Hepatocyte (in vitro differentiated cells): ENCODE measurements around the gene MGARP. TPM values are rescaled to one million over a fixed set of nuclear protein-coding genes. Genes with fewer than 3 reads are reported as not detected.
A peak's percentile ranks its signal among the peaks of the same experiment; 100 is the strongest.

ENCODE experiments used
- DNase-seq: peaks from one replicate; pipeline ENCODE4 v3.0.0-alpha.2; 2016; ENCODE audit warnings: low spot score
- H2AFZ ChIP-seq: fragments of 200-600 bp; sonication (generic); 2 replicates; pipeline ENCODE4 v1.6.0; 2016; ENCODE audit warnings: antibody characterized with exemption, mild to moderate bottlenecking
- H3K27ac ChIP-seq: fragments of 200-600 bp; sonication (generic); 2 replicates; pipeline ENCODE4 v1.5.1; 2016; ENCODE audit warnings: mild to moderate bottlenecking
- H3K27me3 ChIP-seq: fragments of 200-600 bp; sonication (generic); 2 replicates; pipeline ENCODE4 v1.6.1; 2016
- H3K36me3 ChIP-seq: fragments of 200-600 bp; sonication (generic); replicated peaks from 2 replicates; pipeline ENCODE4 v1.5.1; 2016; ENCODE audit warnings: low read depth; ENCODE audit not compliant: insufficient read depth
- H3K4me1 ChIP-seq: fragments of 200-600 bp; sonication (generic); 2 replicates; pipeline ENCODE4 v1.5.1; 2016; ENCODE audit warnings: mild to moderate bottlenecking, moderate library complexity; ENCODE audit not compliant: insufficient read depth
- H3K4me2 ChIP-seq: fragments of 200-600 bp; sonication (generic); 2 replicates; pipeline ENCODE4 v1.6.0; 2016
- H3K4me3 ChIP-seq: fragments of 200-600 bp; sonication (generic); 2 replicates; pipeline ENCODE4 v1.5.1; 2016; ENCODE audit warnings: mild to moderate bottlenecking
- H3K79me2 ChIP-seq: fragments of 200-600 bp; sonication (generic); 2 replicates; pipeline ENCODE4 v1.6.0; 2017; ENCODE audit warnings: mild to moderate bottlenecking
- H3K9me2 ChIP-seq: fragments of 200-600 bp; sonication (generic); replicated peaks from 2 replicates; pipeline ENCODE4 v1.6.0; 2017; ENCODE audit warnings: mild to moderate bottlenecking; ENCODE audit not compliant: insufficient read depth
- H3K9me3 ChIP-seq: fragments of 200-600 bp; sonication (generic); 2 replicates; pipeline ENCODE4 v1.5.1; 2016; ENCODE audit warnings: low read depth, mild to moderate bottlenecking
- H4K20me1 ChIP-seq: fragments of 200-600 bp; sonication (generic); 2 replicates; pipeline ENCODE4 v1.6.0; 2016; ENCODE audit warnings: mild to moderate bottlenecking; ENCODE audit not compliant: insufficient read depth, poor library complexity, severe bottlenecking
- CTCF ChIP-seq: fragments of 200-600 bp; sonication (generic); IDR thresholded peaks from 2 replicates; pipeline ENCODE4 v1.5.1; 2016; ENCODE audit warnings: antibody characterized with exemption, mild to moderate bottlenecking; ENCODE audit not compliant: poor library complexity
- EZH2 ChIP-seq: fragments of 200-600 bp; sonication (generic); IDR thresholded peaks from 2 replicates; pipeline ENCODE4 v1.6.1; 2016; ENCODE audit warnings: antibody characterized with exemption, mild to moderate bottlenecking, borderline replicate concordance
- EZH2phosphoT487 ChIP-seq: fragments of 200-600 bp; sonication (generic); IDR thresholded peaks from one replicate; pipeline ENCODE4 v1.6.1; 2018; ENCODE audit warnings: antibody characterized with exemption, mild to moderate bottlenecking, low read depth, moderate library complexity; ENCODE audit not compliant: unreplicated experiment, severe bottlenecking
- WGBS: methylation state at CpG from one replicate; pipeline ENCODE4 v1.1.6; 2016; ENCODE audit warnings: low lambda C conversion rate; ENCODE audit errors: missing lambda C conversion rate; 5-methylcytosine and 5-hydroxymethylcytosine counted together
- polyA plus RNA-seq: library from polyadenylated mRNA; unstranded; fragments of >200 nt; fragmentation: Nextera tagmentation; extraction: Ambion mirVana; gene quantifications from 2 replicates; pipeline ENCODE4 v1.2.1, GENCODE V29; 2016
- total RNA-seq: library from RNA; depleted of rRNA; stranded (reverse); fragments of >200 nt; gene quantifications from 2 replicates; pipeline ENCODE4 v1.2.3, GENCODE V29; 2014

MGARP gene
- total and polyA plus RNA-seq, 2 experiments from 2014 or later: 0.90 to 4.3 TPM

DNA sequence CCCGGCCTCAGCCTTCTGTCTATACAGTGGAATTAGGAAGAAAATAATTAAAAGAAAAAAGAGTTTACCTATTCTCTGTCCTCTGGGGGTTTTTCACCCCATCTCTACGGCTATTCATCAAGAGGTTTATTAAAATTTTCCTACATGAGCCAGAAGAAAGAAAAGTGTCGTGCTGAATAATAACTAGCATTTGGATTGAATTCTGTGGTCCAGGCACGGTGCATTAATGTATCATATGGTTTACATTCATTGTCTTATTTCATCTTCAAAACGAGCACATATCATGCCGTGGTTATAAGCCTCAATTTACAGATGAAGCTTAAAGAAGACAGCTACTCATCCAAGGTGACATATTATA lies 15.9 kb upstream of the MGARP start:
- H3K9me3 ChIP-seq: no peaks in the 10 kb centered on the region
- DNase-seq: no peak
- H3K4me3 ChIP-seq: no peak overlapping the region
- no peaks in the 10 kb centered on the region for H3K9me2 ChIP-seq
- H3K27me3 ChIP-seq: no peaks in the 10 kb centered on the region
- no peaks in the 10 kb centered on the region for H4K20me1 ChIP-seq
- H3K36me3 ChIP-seq: no peaks in the 10 kb centered on the region
- H3K4me1 ChIP-seq: peaks cover 5% of the 10 kb centered on the region
- TF ChIP-seq CTCF: no peak
- TF ChIP-seq EZH2phosphoT487: no peak
- peak overlapping the region; percentile 84 for H3K4me2 ChIP-seq
- 37% methylated on average over 6 of the region's 6 CpGs for WGBS
- peaks cover 47% of the 10 kb centered on the region for H3K79me2 ChIP-seq
- peak overlapping the region; percentile 7 for H2AFZ ChIP-seq
- no peak overlapping the region for H3K27ac ChIP-seq

DNA sequence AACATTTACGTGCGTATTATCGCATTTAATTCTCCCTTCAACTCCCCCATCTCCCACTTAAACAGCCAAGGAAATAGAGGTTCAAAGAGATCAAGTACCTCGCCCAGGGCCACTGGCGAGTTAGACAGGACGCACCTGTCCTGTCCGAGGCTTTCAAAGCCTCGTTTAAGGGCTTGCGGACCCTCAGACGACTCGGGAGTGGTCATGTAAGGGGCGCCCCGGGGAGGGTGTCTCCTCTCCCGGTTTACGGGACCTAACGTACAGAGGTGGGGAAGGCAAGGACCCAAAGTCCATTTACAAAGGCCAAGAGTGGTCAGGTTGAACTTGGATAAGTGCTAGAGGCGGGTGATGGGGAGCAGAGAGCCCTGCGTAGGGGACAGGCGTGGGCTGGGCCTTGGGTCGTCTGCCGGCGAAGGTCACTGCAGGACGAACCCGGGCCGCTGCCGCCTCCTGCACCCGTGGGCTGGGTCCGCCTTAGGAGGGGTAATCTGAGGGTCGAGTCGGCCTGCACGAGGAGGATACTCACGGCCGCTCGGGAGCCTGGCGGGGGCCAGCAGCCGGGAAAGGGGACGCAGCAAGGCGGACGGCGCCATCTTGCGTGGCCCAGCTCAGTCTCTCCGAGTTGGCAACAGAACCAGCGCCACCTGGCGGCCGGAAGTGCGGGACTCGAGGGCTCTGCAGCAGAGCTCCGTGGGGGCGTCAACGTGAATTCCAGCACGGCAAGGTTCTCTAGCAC lies 15.3 kb upstream of the MGARP start:
- no peak for TF ChIP-seq EZH2
- peak; percentile 99 for TF ChIP-seq CTCF
- TF ChIP-seq EZH2phosphoT487: no peak
- Histone ChIP-seq H3K9me2 (no peaks in the 10 kb centered on the region), H3K27ac (peak overlapping the region; percentile 93), H2AFZ (peak overlapping the region; percentile 86), H3K79me2 (peaks cover 47% of the 10 kb centered on the region), H3K4me3 (peak overlapping the region; percentile 62), H3K9me3 (no peaks in the 10 kb centered on the region), H3K27me3 (no peaks in the 10 kb centered on the region), H3K4me2 (peak overlapping the region; percentile 84), H4K20me1 (no peaks in the 10 kb centered on the region), H3K4me1 (peaks cover 5% of the 10 kb centered on the region), H3K36me3 (no peaks in the 10 kb centered on the region)
- 5% methylated on average over 48 of the region's 51 CpGs for WGBS
- DNase-seq: peak; percentile 97

GRCh38 chr4:139286186-139286698 lies 6.2 kb upstream of the MGARP start:
- TF ChIP-seq EZH2 (no peak), EZH2phosphoT487 (no peak), CTCF (no peak)
- Histone ChIP-seq H3K9me2 (no peaks in the 10 kb centered on the region), H3K27me3 (no peaks in the 10 kb centered on the region), H3K9me3 (no peaks in the 10 kb centered on the region), H2AFZ (no peak overlapping the region), H3K4me3 (no peak overlapping the region), H4K20me1 (no peaks in the 10 kb centered on the region), H3K79me2 (no peaks in the 10 kb centered on the region), H3K36me3 (no peaks in the 10 kb centered on the region), H3K4me1 (no peaks in the 10 kb centered on the region), H3K27ac (no peak overlapping the region), H3K4me2 (no peak overlapping the region)
- WGBS: 99% methylated on average over 7 of the region's 7 CpGs
- no peak for DNase-seq
